Hepatocyte (in vitro differentiated cells): Measurements from ENCODE around the gene NXT1.

Experiments
- EZH2 ChIP-seq: fragments of 200-600 bp; sonication (generic); IDR thresholded peaks from 2 replicates; pipeline ENCODE4 v1.6.1; 2016; ENCODE audit warnings: antibody characterized with exemption, mild to moderate bottlenecking, borderline replicate concordance
- EZH2phosphoT487 ChIP-seq: fragments of 200-600 bp; sonication (generic); IDR thresholded peaks from one replicate; pipeline ENCODE4 v1.6.1; 2018; ENCODE audit warnings: antibody characterized with exemption, mild to moderate bottlenecking, low read depth, moderate library complexity; ENCODE audit not compliant: unreplicated experiment, severe bottlenecking
- TF ChIP-seq, protein P1 (sequence below): fragments of 200-600 bp; sonication (generic); IDR thresholded peaks from 2 replicates; pipeline ENCODE4 v1.5.1; 2016; ENCODE audit warnings: antibody characterized with exemption, mild to moderate bottlenecking; ENCODE audit not compliant: poor library complexity

DNA sequence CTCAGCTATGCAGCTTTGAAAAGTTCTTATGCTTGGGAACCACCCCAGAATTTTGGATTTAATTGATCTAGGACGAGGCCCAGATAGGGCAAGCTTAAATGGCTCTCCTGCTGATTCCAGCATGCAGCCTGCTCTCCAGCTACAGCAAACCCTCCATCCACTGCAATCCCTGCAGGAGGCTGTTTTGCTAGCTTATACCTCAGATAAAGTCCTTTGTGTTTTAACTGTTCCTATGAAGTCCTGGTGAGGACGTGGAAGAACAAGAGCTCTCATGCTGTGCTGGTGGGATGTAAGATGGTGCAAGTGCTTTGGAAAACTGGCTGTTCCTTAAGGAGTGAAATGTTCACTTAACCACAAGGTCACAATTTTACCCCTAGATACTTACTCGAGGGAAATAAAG, 25.5 kb upstream of the NXT1 start:
- no peak for TF ChIP-seq EZH2phosphoT487
- TF ChIP-seq, protein P1, sequence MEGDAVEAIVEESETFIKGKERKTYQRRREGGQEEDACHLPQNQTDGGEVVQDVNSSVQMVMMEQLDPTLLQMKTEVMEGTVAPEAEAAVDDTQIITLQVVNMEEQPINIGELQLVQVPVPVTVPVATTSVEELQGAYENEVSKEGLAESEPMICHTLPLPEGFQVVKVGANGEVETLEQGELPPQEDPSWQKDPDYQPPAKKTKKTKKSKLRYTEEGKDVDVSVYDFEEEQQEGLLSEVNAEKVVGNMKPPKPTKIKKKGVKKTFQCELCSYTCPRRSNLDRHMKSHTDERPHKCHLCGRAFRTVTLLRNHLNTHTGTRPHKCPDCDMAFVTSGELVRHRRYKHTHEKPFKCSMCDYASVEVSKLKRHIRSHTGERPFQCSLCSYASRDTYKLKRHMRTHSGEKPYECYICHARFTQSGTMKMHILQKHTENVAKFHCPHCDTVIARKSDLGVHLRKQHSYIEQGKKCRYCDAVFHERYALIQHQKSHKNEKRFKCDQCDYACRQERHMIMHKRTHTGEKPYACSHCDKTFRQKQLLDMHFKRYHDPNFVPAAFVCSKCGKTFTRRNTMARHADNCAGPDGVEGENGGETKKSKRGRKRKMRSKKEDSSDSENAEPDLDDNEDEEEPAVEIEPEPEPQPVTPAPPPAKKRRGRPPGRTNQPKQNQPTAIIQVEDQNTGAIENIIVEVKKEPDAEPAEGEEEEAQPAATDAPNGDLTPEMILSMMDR: no peak
- TF ChIP-seq EZH2: no peak
